ENCODE data around the gene CFDP1. TPM values are rescaled to one million over a fixed set of nuclear protein-coding genes. Genes with fewer than 3 reads are reported as not detected.

The CFDP1 gene
- total RNA-seq, 2 donors from 2014 or later = 25.2 to 33.6 TPM

DNA sequence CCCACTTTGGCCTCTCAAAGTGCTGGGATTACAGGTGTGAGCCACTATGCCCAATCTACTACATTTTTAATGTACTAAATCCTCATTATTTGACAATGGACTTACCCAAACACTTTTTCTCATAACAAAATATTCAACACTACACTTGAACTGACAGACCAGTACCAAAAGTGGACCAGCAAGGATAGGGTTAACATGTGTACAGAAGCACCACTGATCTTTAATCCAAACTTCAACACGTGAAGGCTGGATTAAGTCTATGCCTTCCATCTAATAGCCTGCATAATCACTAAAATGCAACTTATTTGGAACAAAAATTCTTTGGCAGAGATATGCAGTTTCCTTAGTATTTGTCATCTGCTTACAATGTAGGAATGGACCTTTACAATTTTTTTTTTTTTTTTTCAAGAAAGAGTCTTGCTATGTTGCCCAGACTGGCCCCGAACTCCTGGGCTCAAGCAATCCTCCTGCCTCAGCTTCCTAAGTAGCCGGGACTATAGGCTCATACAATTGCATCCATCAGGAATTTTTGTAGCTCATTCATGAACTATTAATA is 121.8 kb downstream of the CFDP1 start:
- Histone ChIP-seq H3K9me3 (no peaks in the 10 kb centered on the region), H3K27me3 (no peaks in the 10 kb centered on the region), H3K4me3 (no peak overlapping the region), H3K4me1 (peaks cover 0 to 5% of the 10 kb centered on the region in 2 donors), H3K27ac (no peak overlapping the region), H3K36me3 (no peaks in the 10 kb centered on the region)
- no peak for DNase-seq (ENCODE audit: low spot score)
- TF ChIP-seq, protein P1, sequence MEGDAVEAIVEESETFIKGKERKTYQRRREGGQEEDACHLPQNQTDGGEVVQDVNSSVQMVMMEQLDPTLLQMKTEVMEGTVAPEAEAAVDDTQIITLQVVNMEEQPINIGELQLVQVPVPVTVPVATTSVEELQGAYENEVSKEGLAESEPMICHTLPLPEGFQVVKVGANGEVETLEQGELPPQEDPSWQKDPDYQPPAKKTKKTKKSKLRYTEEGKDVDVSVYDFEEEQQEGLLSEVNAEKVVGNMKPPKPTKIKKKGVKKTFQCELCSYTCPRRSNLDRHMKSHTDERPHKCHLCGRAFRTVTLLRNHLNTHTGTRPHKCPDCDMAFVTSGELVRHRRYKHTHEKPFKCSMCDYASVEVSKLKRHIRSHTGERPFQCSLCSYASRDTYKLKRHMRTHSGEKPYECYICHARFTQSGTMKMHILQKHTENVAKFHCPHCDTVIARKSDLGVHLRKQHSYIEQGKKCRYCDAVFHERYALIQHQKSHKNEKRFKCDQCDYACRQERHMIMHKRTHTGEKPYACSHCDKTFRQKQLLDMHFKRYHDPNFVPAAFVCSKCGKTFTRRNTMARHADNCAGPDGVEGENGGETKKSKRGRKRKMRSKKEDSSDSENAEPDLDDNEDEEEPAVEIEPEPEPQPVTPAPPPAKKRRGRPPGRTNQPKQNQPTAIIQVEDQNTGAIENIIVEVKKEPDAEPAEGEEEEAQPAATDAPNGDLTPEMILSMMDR (IDR thresholded peaks at IDR 0.05) = no peak

DNA sequence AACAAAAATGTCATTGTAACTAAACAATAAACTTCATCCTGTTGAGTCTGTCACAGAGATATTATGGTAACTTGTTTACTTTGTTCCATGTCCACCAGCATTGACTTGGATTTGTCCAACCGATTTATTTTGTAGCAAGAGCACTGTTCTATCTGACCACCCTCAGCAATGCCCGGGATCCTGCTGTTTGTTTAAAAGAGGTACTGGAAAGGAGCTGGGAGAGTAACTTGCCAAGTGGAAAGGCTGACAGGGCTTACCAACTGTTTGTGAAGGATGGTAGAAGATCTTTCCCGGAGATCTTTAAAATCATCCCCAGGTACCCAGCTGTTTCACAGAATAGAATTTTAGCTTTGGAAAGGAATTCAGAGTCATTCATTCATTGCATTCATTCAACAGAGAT is 122.8 kb downstream of the CFDP1 start:
- DNase-seq (ENCODE audit: low spot score) = no peak
- Histone ChIP-seq H3K9me3 (no peaks in the 10 kb centered on the region), H3K36me3 (no peaks in the 10 kb centered on the region), H3K27me3 (no peaks in the 10 kb centered on the region), H3K4me1 (peaks cover 0 to 15% of the 10 kb centered on the region in 2 donors), H3K27ac (no peak overlapping the region), H3K4me3 (no peak overlapping the region)
- TF ChIP-seq, protein P1 (IDR thresholded peaks at IDR 0.05) = no peak

DNA sequence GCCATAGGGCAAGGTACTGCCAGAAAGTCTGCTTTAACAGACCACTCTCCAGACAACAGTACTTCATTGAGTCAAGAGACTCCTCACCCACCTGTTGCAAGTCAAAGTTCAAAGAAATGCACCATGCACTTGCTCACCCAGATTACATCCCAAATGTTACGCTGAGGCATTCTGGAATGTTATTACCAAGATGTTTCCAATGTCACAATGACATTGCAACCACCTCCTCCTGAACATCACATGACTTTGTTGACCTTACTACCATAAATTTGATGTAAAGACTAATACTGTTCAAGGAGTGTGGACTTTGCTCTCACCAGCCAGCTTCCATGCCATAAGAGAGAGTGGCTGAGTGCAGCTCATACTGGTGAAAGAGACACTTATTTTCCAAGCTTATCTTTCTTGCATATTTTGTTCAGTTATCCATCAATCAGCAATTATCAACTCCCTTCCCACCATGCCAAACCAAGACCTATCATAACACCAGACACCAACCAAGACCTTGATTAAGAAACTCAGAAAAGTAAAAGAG is 123.3 kb downstream of the CFDP1 start:
- no peak for DNase-seq (ENCODE audit: low spot score)

DNA sequence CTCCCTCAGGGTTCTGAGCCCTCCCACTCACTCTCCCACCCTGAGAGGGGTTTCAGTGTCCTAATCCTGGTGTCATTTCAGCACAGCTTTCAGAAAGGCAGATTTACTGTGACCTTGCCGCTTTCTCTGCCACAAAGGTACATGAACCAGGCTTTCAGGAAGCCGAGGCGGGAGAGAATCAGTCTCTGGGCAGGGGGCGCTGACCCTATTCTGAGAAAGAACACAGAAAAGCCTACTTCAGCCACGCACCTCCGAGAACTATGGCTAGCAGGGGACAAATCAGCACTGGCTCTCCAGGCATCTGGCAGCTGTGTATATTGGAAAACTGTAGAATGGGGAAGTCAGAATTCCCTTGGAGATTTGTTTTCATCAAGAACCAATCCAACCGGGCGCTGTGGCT is 124.1 kb downstream of the CFDP1 start:
- TF ChIP-seq, protein P1 (IDR thresholded peaks at IDR 0.05) = no peak
- no peaks in the 10 kb centered on the region for H3K27me3 ChIP-seq
- no peak overlapping the region for H3K4me3 ChIP-seq
- no peaks in the 10 kb centered on the region for H3K9me3 ChIP-seq
- no peaks in the 10 kb centered on the region for H3K36me3 ChIP-seq
- H3K4me1 ChIP-seq = peaks cover 0 to 28% of the 10 kb centered on the region in 2 donors
- no peak for DNase-seq (ENCODE audit: low spot score)
- H3K27ac ChIP-seq = no peak overlapping the region

More for the DNA sequence above, 123.3 kb downstream of the CFDP1 start:
- TF ChIP-seq, protein P1 (IDR thresholded peaks at IDR 0.05) = no peak
- H3K36me3 ChIP-seq = no peaks in the 10 kb centered on the region
- H3K4me1 ChIP-seq = peaks cover 0 to 20% of the 10 kb centered on the region in 2 donors
- H3K4me3 ChIP-seq = no peak overlapping the region
- H3K9me3 ChIP-seq = no peaks in the 10 kb centered on the region
- no peak overlapping the region for H3K27ac ChIP-seq
- no peaks in the 10 kb centered on the region for H3K27me3 ChIP-seq

DNA sequence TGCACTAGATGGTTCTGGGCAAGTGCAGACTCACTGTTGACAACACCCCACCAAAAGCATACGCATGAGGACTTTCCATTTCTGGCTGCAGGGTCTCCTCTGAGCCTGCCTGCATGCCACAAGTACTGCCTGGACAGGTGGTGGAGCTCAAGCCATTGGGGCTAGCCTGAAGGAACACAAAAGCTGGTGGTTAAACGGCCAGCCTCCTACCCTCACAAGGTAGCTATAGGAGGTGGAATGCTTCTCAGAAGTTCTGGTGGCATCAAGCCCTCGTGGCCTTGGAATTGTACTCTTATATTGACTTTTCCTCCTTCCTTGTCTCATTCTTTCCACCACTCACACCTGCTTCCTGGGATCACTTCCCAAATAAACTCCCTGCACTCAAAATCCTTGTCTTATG is 125.3 kb downstream of the CFDP1 start:
- TF ChIP-seq, protein P1 (IDR thresholded peaks at IDR 0.05) = no peak
- H3K36me3 ChIP-seq = peaks cover 5% of the 10 kb centered on the region
- no peak overlapping the region for H3K4me3 ChIP-seq
- H3K27me3 ChIP-seq = no peaks in the 10 kb centered on the region
- no peak for DNase-seq (ENCODE audit: low spot score)
- no peaks in the 10 kb centered on the region for H3K9me3 ChIP-seq
- H3K27ac ChIP-seq = no peak overlapping the region
- peaks cover 0 to 31% of the 10 kb centered on the region in 2 donors for H3K4me1 ChIP-seq

DNA sequence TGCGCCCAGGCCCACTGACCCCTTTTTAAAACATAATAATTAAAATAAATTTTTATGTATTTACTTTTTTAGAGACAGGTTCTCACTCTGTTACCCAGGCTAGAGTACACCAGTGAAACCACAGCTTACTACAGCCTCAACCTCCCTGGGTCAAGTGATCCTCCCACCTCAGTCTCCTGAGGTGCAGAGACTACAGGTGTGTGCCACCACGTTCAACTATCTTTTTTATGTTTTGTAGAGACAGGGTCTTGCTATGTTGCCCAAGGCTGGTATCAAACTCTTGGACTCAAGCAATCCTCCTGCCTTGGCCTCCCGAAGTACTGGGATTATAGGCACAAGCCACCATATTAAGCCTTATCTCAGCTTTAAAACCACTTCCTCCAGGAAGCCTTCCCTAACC is 125.8 kb downstream of the CFDP1 start:
- Histone ChIP-seq H3K36me3 (peaks cover 8% of the 10 kb centered on the region), H3K27me3 (no peaks in the 10 kb centered on the region), H3K9me3 (no peaks in the 10 kb centered on the region), H3K4me1 (peaks cover 0 to 31% of the 10 kb centered on the region in 2 donors), H3K4me3 (no peak overlapping the region), H3K27ac (no peak overlapping the region)
- TF ChIP-seq, protein P1 (IDR thresholded peaks at IDR 0.05) = no peak
- no peak for DNase-seq (ENCODE audit: low spot score)
